Muscle layer of duodenum (tissue), 2 donors: Measurements from ENCODE around the gene ADAD1.
"Not testable (repeated sequence)": the region's sequence is repeated elsewhere in the genome, so short reads cannot be mapped to it uniquely, and the experiment has no call there.

Source experiments
- H3K27ac ChIP-seq: one replicate; pipeline ENCODE4 v1.7.0; 2013; ENCODE audit warnings: mild to moderate bottlenecking, low read length
- H3K27me3 ChIP-seq: one replicate; pipeline ENCODE4 v1.7.0; 2013; ENCODE audit warnings: low read depth, mild to moderate bottlenecking, control low read depth, low read length
- H3K36me3 ChIP-seq, 2 donors: one replicate each; pipeline ENCODE4 v1.7.0; 2013; ENCODE audit warnings: low read length in 2 of 2, control low read depth in 1 of 2, mild to moderate bottlenecking in 1 of 2; ENCODE audit not compliant: insufficient read depth in 2 of 2, control insufficient read depth in 1 of 2
- H3K4me1 ChIP-seq, 2 donors: one replicate each; pipeline ENCODE4 v1.7.0; 2013; ENCODE audit warnings: low read length in 2 of 2, mild to moderate bottlenecking in 2 of 2, control low read depth in 1 of 2, moderate library complexity in 1 of 2; ENCODE audit not compliant: insufficient read depth in 2 of 2, control insufficient read depth in 1 of 2
- H3K4me3 ChIP-seq, 2 donors: one replicate each; pipeline ENCODE4 v1.7.0; 2013; ENCODE audit warnings: low read length in 2 of 2, low read depth in 1 of 2, mild to moderate bottlenecking in 1 of 2
- H3K9me3 ChIP-seq, 2 donors: one replicate each; pipeline ENCODE4 v1.7.0; 2013; ENCODE audit warnings: low read length in 2 of 2, control low read depth in 1 of 2, mild to moderate bottlenecking in 1 of 2; ENCODE audit not compliant: control insufficient read depth in 1 of 2
- donor health status: healthy.

Gene ADAD1

DNA sequence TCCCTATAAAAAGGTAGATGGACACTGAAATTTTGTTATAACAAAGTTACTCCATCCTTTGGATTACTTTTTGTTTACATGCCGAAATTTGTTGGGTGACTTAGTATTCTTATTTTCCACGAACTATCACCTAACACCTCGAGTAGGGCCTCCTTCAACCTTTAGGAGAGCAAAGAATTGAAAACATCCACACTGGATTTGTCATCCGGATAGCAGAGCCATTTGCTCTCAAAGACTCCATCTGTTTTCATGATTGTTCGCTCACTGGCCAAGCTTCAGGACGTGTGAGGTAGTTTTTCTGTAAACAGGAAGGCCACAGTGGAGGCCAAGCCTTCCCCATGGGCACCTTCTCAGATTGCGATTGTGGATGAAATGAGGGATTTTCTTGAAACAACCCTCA, at the start of gene ADAD1:
ADAD1 (plus strand) TSS at position 301 of the 400 bp plus-strand sequence. CDS start 1,059 bp downstream, outside the sequence.
- Histone ChIP-seq H3K27me3 (no peaks in the 10 kb centered on the region), H3K4me1 (no peaks in the 10 kb centered on the region), H3K4me3 (no peak within 1 kb of the TSS), H3K27ac (no peak within 1 kb of the TSS), H3K36me3 (no peaks in the 10 kb centered on the region), H3K9me3 (peaks cover 0 to 4% of the 10 kb centered on the region in 2 donors)

DNA sequence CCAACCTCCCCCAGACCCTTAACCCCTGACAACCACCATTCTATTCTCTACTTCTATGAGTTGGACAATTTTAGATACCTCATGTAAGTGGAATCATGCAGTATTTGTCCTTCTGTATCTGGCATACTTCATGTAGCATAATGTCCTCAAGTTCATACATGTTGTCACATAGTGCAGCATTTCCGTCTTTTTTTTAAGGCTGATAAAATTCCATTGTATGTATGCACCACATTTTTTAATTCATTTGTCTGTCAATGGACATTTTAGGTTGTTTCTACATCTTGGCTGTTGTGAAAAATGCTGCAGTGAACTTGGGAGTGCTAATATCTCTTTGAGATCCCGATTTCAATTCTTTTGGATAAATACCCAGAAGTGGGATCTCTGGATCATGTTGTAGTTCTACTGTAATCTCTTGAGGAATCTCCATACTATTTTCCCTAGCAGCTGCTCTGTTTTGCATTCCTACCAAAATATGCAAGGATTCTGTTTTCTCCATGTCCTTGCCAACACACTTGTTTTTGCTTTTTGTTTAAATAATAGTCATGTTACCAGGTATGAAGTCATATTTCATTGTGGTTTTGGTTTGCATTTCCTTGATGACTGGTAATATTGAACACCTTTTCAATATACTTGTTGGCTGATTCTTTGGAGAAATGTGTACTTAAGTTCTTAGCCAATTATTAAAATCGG, 48.8 kb upstream of the ADAD1 start:
- Histone ChIP-seq H3K4me3 (no peak overlapping the region), H3K27me3 (no peaks in the 10 kb centered on the region), H3K4me1 (no peaks in the 10 kb centered on the region), H3K9me3 (no peaks in the 10 kb centered on the region), H3K36me3 (peaks cover 23 to 46% of the 10 kb centered on the region in 2 donors), H3K27ac (no peak overlapping the region)

DNA sequence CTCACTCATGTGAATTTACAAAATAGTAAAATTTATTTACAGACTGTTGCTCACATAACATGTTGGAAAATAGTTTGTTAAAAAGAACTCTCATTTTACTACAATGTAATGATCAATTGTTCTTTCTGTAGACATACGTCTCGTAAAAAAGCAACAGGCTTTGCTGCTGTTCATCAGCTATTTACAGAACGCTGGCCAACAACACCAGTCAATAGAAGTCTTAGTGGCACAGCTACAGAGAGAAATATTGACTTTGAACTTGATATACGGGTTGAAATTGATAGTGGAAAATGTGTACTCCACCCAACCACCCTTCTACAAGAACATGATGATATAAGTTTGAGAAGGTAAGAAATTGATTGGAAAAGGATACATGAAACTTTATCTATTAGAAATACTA, 47.6 kb upstream of the ADAD1 start:
- Histone ChIP-seq H3K27me3 (no peaks in the 10 kb centered on the region), H3K36me3 (peaks cover 30 to 48% of the 10 kb centered on the region in 2 donors), H3K4me3 (no peak overlapping the region), H3K27ac (no peak overlapping the region), H3K9me3 (no peaks in the 10 kb centered on the region), H3K4me1 (no peaks in the 10 kb centered on the region)

DNA sequence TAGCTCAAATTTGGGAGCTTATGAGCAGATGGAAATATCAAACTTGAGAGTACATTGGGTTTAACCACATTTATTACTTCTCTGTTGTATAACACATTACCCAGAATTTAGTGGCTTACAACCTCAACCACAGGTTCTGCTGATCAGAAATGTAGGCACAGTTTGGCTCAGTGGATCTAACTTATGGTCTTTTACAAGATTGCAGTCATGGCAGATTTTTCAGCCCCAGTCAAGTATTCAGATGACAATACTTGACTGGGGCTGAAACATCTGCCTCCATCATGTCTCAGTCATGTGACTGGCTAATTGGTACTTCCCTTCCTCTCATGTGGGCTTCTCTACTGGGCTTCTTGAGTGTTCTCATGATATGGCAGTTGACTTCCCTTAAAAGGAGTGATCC, 44.0 kb upstream of the ADAD1 start:
- Histone ChIP-seq H3K9me3 (no peaks in the 10 kb centered on the region), H3K27ac (no peak overlapping the region), H3K4me1 (no peaks in the 10 kb centered on the region), H3K4me3 (no peak overlapping the region), H3K27me3 (no peaks in the 10 kb centered on the region), H3K36me3 (peaks cover 28 to 46% of the 10 kb centered on the region in 2 donors)

DNA sequence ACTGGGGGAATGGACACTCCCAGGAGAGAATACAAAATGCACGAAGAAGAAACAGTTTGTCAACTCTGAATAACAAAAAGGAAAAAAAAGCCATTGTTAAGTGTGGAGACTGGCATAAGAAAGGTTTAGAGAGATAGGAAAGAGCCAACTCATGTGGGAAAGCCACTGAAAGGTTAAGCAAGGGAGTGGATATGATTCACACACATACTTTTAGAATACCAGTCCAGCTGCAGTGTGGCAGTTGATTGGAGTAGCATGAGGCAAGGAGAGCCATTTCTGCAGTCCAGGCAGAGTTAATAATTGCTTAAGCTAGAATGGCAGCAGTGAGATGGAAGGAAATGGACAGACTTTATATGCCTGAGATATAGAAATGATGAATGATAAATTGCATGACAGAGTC, 36.9 kb upstream of the ADAD1 start:
- Histone ChIP-seq H3K4me1 (no peaks in the 10 kb centered on the region), H3K4me3 (no peak overlapping the region), H3K9me3 (no peaks in the 10 kb centered on the region), H3K36me3 (peaks cover 17 to 25% of the 10 kb centered on the region in 2 donors), H3K27ac (no peak overlapping the region), H3K27me3 (no peaks in the 10 kb centered on the region)

DNA sequence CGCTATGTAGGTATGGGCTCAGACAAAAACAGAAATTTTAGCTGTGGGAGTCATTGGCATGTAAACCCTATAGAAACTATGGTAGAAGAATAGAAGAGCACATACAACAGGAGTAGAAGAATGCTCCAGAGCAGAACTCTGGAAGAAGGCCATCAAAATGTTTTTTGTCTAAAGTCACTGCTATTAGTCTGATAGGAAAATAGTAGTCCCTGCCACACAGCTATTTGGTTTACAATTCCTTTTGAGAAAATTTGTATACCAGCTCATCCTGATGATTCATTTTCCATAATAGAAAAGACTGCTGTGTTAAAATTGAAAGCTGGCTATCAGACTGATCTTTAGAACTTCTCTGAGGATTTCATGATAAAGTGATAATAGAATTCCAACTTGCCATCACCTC, 32.8 kb upstream of the ADAD1 start:
- H3K27me3 ChIP-seq: no peaks in the 10 kb centered on the region
- no peak overlapping the region for H3K4me3 ChIP-seq
- no peaks in the 10 kb centered on the region for H3K4me1 ChIP-seq
- no peaks in the 10 kb centered on the region for H3K9me3 ChIP-seq
- H3K36me3 ChIP-seq: peaks cover 48 to 55% of the 10 kb centered on the region in 2 donors
- H3K27ac ChIP-seq: no peak overlapping the region

DNA sequence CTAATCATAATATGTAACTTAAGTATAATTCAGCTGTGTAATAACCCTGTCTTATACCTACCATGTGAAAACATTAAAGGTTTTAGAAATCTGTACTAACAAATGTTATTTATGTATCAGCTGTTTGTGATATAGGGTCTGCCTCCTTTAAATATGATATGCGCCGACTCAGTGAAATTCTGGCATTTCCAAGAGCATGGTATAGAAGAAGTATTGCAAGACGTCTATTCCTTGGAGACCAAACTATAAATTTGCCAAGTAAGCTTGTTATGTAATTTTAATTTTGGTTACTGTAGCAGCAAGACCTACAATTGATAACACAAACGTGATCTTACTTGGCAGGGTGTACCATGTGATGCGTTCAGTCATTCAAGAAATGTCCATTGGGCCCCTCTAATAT, 32.3 kb upstream of the ADAD1 start:
- Histone ChIP-seq H3K27me3 (no peaks in the 10 kb centered on the region), H3K4me3 (no peak overlapping the region), H3K9me3 (no peaks in the 10 kb centered on the region), H3K36me3 (peaks cover 51 to 59% of the 10 kb centered on the region in 2 donors), H3K4me1 (no peaks in the 10 kb centered on the region), H3K27ac (no peak overlapping the region)

DNA sequence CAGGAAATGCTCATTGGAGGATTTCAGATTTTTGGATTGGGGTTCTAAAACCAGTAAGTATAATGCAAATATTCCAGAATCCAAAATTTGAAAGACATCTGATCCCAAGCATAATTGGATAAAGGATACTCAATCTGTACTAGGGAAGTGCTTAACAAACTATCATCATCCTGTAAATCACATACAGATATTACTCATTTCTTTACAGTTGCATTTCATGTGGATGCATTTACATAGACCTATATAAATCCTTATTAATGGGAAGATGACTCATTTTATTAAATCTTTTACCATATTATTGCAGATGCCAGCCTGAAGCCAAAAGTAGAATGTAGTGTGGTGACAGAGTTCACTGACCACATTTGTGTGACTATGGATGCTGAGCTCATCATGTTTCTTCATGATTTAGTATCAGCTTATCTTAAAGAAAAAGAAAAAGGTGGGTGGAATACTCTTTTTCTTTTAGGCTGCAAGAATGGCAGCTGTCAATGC, 22.4 kb upstream of the ADAD1 start:
- Histone ChIP-seq H3K27ac (no peak overlapping the region), H3K9me3 (no peaks in the 10 kb centered on the region), H3K4me1 (no peaks in the 10 kb centered on the region), H3K27me3 (no peaks in the 10 kb centered on the region), H3K4me3 (no peak overlapping the region), H3K36me3 (peaks cover 40 to 71% of the 10 kb centered on the region in 2 donors)

DNA sequence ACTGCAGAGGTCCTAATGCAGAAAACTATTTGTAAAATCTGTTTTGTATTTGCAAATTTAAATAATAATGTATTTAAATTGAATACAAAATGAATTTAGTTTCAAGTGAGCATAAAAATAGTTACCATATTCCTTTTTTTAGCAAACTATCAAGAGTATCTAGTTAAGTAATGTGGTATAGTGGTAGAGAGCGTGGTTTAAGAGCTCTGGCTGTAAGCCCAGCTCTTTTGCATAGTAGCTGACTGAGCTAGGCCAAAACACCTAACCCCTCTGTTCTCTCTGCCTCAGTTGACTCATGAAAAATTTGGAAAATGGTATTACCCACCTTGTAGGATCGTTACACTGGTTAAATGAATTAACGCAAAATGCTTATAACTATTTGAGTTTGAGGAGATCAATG, 18.1 kb upstream of the ADAD1 start:
- Histone ChIP-seq H3K27ac (no peak overlapping the region), H3K4me1 (no peaks in the 10 kb centered on the region), H3K9me3 (peaks cover 0 to 5% of the 10 kb centered on the region in 2 donors), H3K4me3 (no peak overlapping the region), H3K36me3 (peaks cover 38 to 51% of the 10 kb centered on the region in 2 donors), H3K27me3 (no peaks in the 10 kb centered on the region)

DNA sequence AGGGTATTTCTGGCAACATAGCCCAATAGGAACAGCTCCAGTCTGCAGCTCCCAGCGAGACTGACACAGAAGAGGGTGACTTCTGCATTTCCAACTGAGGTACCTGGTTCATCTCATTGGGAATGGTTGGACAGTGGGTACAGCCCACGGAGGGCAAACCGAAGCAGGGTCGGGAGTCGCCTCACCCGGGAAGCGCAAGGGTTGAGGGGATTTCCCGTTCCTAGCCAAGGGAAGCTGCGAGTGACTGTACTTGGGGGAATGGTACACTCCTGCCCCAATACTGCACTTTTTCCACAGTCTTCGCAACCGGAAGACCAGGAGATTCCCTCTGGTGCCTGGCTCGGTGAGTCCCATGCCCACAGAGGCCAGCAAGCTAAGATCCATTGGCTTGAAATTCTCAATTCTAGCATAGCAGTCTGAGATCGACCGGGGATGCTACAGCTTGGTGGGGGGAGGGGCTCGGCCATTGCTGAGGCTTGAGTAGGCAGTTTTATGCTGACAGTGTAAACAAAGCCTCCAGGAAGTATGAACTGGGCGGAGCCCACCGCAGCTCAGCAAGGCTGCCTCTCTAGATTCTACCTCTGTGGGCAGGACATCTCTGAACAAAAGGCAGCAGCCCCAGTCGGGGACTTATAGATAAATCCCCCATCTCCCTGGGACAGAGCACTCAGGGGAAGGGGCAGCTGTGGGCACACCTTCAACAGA, 14.0 kb upstream of the ADAD1 start:
- no peak overlapping the region for H3K4me3 ChIP-seq
- no peaks in the 10 kb centered on the region for H3K4me1 ChIP-seq
- H3K36me3 ChIP-seq: peaks cover 22 to 26% of the 10 kb centered on the region in 2 donors
- peaks cover 0 to 8% of the 10 kb centered on the region in 2 donors for H3K9me3 ChIP-seq
- no peak overlapping the region for H3K27ac ChIP-seq
- no peaks in the 10 kb centered on the region for H3K27me3 ChIP-seq

DNA sequence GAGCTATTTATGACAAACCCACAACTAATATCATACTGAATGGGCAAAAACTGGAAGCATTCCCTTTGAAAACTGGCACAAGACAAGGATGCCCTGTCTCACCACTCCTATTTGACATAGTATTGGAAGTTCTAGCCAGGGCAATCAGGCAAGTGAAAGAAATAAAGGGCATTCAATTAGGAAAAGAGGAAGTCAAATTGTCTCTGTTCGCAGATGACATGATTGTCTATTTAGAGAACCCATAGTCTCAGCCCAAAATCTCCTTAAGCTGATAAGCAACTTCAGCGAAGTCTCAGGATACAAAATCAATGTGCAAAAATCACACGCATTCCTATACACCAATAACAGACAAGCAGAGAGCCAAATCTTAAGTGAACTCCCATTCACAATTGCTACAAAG, 10.0 kb upstream of the ADAD1 start:
- not testable (repeated sequence) for H3K27ac ChIP-seq, H3K27me3 ChIP-seq, H3K36me3 ChIP-seq, H3K4me1 ChIP-seq, H3K9me3 ChIP-seq, H3K4me3 ChIP-seq
